ENCODE results near the gene C2orf78. TPM values are rescaled to one million over a fixed set of nuclear protein-coding genes. Genes with fewer than 3 reads are reported as not detected.

C2orf78 gene
- total RNA-seq, 2 experiments from 2014 or later: not detected

GRCh38 chr2:73818296-73818695 is 34.3 kb downstream of the C2orf78 start:
- no peaks in the 10 kb centered on the region for H3K9me3 Mint-ChIP-seq
- no peak overlapping the region for H3K27ac Mint-ChIP-seq
- DNase-seq: no peak
- CTCF ChIA-PET: no interaction called here
- H3K36me3 Mint-ChIP-seq (ENCODE audit: low read depth): no peaks in the 10 kb centered on the region
- peaks cover 2% of the 10 kb centered on the region for H3K27me3 Mint-ChIP-seq
- no peak overlapping the region for H3K4me3 Mint-ChIP-seq
- POLR2A ChIA-PET: no interaction called here
- H3K4me1 Mint-ChIP-seq: peaks cover 13% of the 10 kb centered on the region

- peaks cover 2% of the 10 kb centered on the region for H3K27me3 Mint-ChIP-seq
- POLR2A ChIA-PET: no interaction called here
- H3K36me3 Mint-ChIP-seq (ENCODE audit: low read depth): no peaks in the 10 kb centered on the region
- CTCF ChIA-PET: interaction anchor here (0.5 to 1.4 kb wide), 6 partner anchors 205 to 514 kb away, joined by 3 to 5 read pairs (median 3); no protein-coding TSS in a partner anchor
- peaks cover 7% of the 10 kb centered on the region for H3K4me1 Mint-ChIP-seq
- no peak overlapping the region for H3K27ac Mint-ChIP-seq
- no peak for DNase-seq
- no peak overlapping the region for H3K4me3 Mint-ChIP-seq
- H3K9me3 Mint-ChIP-seq: no peaks in the 10 kb centered on the region
Measured at GRCh38 chr2:73821227-73821626, 37.2 kb downstream of the C2orf78 start.

DNA sequence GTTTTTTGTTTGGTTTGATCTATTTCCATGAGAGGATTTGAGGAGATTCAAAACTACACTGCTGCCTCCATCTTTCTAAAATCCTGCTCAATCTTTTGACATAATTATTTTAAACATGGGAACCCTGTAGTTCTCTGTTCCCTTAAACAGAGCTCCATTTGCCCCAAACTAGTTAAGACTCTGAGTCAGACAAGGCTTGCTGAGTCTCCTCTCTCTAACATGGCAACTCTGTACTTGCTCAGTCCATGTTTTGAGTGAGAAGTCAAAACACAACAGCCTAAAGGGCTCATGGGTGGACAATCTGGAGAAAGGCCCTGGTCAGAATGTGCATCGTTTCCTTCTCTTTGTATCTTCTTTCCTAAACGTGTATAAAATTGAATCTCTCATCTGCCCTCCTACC is 37.7 kb downstream of the C2orf78 start:
- H3K36me3 Mint-ChIP-seq (ENCODE audit: low read depth): no peaks in the 10 kb centered on the region

GRCh38 chr2:73822276-73822675 is 38.3 kb downstream of the C2orf78 start:
- ChIA-PET CTCF (interaction anchor here (0.8 to 7.6 kb wide), 11 partner anchors 16 to 569 kb away, joined by 3 to 127 read pairs (median 4); partner anchors contain the start of genes BOLA3 and MOB1A), POLR2A (no interaction called here)
- Mint-ChIP-seq H3K4me3 (no peak overlapping the region), H3K9me3 (no peaks in the 10 kb centered on the region), H3K27ac (no peak overlapping the region), H3K27me3 (peaks cover 2% of the 10 kb centered on the region), H3K4me1 (peaks cover 8% of the 10 kb centered on the region), H3K36me3 (ENCODE audit: low read depth) (no peaks in the 10 kb centered on the region)
- no peak for DNase-seq

More for the DNA sequence above, 37.7 kb downstream of the C2orf78 start:
- peaks cover 7% of the 10 kb centered on the region for H3K4me1 Mint-ChIP-seq
- DNase-seq: no peak
- CTCF ChIA-PET: interaction anchor here (0.5 to 7.6 kb wide), 9 partner anchors 17 to 570 kb away, joined by 3 to 127 read pairs (median 3); partner anchors contain the start of genes BOLA3 and MOB1A
- H3K9me3 Mint-ChIP-seq: no peaks in the 10 kb centered on the region
- no peak overlapping the region for H3K27ac Mint-ChIP-seq
- no peak overlapping the region for H3K4me3 Mint-ChIP-seq
- H3K27me3 Mint-ChIP-seq: peaks cover 2% of the 10 kb centered on the region
- POLR2A ChIA-PET: no interaction called here

GRCh38 chr2:73822991-73823390 is 39.0 kb downstream of the C2orf78 start:
- CTCF ChIA-PET: interaction anchor here (1.0 to 7.6 kb wide), 14 partner anchors 10 to 512 kb away, joined by 3 to 127 read pairs (median 5); partner anchors contain the start of genes BOLA3 and MOB1A
- Mint-ChIP-seq H3K27ac (no peak overlapping the region), H3K36me3 (ENCODE audit: low read depth) (no peaks in the 10 kb centered on the region)

DNA sequence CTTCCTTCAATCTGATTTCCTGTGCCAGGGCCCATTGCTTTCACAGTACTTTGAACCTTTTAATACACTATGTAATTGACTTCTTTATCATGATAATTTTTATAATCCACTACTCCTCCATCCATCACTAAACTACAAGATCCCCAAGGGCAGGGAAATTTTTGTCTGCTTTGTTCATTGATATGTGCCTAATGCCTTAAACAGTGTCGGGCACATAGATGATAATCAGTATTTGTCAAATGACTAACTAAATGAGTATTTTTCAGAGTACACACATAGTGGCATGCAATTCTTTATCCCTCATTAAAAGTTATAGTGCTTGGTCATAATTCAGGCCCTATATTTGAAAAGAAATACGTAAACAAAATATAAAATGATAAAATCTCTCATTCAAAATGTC is 39.4 kb downstream of the C2orf78 start:
- ChIA-PET CTCF (interaction anchor here (1.0 to 7.6 kb wide), 31 partner anchors 8 to 708 kb away, joined by 3 to 127 read pairs (median 5); partner anchors contain the start of genes BOLA3, MOB1A and MTHFD2), POLR2A (interaction anchor here (1.1 kb wide), 1 partner anchor 324 kb away, joined by 3 read pairs; the partner anchor contains the start of gene BOLA3)
- no peak overlapping the region for H3K4me3 Mint-ChIP-seq
- peaks cover 17% of the 10 kb centered on the region for H3K4me1 Mint-ChIP-seq
- H3K36me3 Mint-ChIP-seq (ENCODE audit: low read depth): no peaks in the 10 kb centered on the region
- H3K27ac Mint-ChIP-seq: no peak overlapping the region
- H3K9me3 Mint-ChIP-seq: no peaks in the 10 kb centered on the region
- H3K27me3 Mint-ChIP-seq: peaks cover 2% of the 10 kb centered on the region
- no peak for DNase-seq

More at GRCh38 chr2:73822991-73823390, 39.0 kb downstream of the C2orf78 start:
- POLR2A ChIA-PET: no interaction called here
- Mint-ChIP-seq H3K4me1 (peaks cover 14% of the 10 kb centered on the region), H3K27me3 (peaks cover 2% of the 10 kb centered on the region), H3K4me3 (no peak overlapping the region), H3K9me3 (no peaks in the 10 kb centered on the region)
- no peak for DNase-seq

DNA sequence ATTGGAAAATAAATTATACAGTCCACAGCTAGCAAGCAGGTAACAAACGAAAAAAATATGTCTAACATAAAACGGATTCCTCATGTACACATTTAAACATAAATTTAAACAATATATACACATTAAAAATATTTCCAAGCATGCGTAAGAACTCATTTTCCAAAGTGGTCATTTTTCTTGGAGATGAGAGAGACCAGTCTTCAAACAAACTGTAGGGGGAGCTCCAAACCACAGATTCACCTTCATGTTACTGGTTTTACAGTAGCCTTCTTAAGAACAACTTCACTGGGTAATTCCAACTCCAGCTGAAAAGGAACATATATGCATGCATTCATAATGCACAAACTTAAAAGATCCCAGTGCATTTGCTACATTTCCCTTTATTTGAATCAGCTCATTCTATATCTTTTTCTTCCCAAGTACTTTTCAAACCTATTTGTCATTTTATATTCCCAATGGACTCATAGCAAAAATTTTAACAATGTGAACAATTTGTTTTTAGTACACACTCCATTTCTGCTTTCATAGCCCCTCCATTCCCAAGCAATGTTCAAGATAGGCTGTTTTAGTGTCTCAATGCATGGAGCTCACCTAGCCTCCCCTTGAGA is 40.0 kb downstream of the C2orf78 start:
- no peak for DNase-seq
- ChIA-PET CTCF (interaction anchor here (0.8 to 7.6 kb wide), 34 partner anchors 9 to 707 kb away, joined by 3 to 127 read pairs (median 5); partner anchors contain the start of genes BOLA3, MOB1A and MTHFD2), POLR2A (interaction anchor here (1.1 kb wide), 1 partner anchor 323 kb away, joined by 3 read pairs; the partner anchor contains the start of gene BOLA3)
- Mint-ChIP-seq H3K27me3 (peaks cover 2% of the 10 kb centered on the region), H3K27ac (no peak overlapping the region), H3K4me3 (no peak overlapping the region), H3K9me3 (no peaks in the 10 kb centered on the region), H3K36me3 (ENCODE audit: low read depth) (peaks cover 3% of the 10 kb centered on the region), H3K4me1 (peaks cover 20% of the 10 kb centered on the region)

GRCh38 chr2:73825408-73825807 is 41.4 kb downstream of the C2orf78 start:
- H3K27me3 Mint-ChIP-seq: peaks cover 2% of the 10 kb centered on the region

GRCh38 chr2:73827018-73827417 is 43.0 kb downstream of the C2orf78 start:
- no peak overlapping the region for H3K27ac Mint-ChIP-seq
- DNase-seq: no peak
- no peaks in the 10 kb centered on the region for H3K9me3 Mint-ChIP-seq
- H3K4me1 Mint-ChIP-seq: peaks cover 39% of the 10 kb centered on the region
- ChIA-PET POLR2A (interaction anchor here (0.6 to 1.1 kb wide), 5 partner anchors 161 to 372 kb away, joined by 3 to 9 read pairs (median 4); partner anchors contain the start of genes BOLA3 and MTHFD2), CTCF (interaction anchor here (0.6 to 7.6 kb wide), 27 partner anchors 12 to 705 kb away, joined by 3 to 127 read pairs (median 3); partner anchors contain the start of genes BOLA3, DUSP11 and MOB1A)
- H3K27me3 Mint-ChIP-seq: no peaks in the 10 kb centered on the region
- peaks cover 20% of the 10 kb centered on the region for H3K36me3 Mint-ChIP-seq (ENCODE audit: low read depth)
- H3K4me3 Mint-ChIP-seq: peak overlapping the region; percentile 62

More at GRCh38 chr2:73825408-73825807, 41.4 kb downstream of the C2orf78 start:
- H3K4me3 Mint-ChIP-seq: no peak overlapping the region
- H3K27ac Mint-ChIP-seq: no peak overlapping the region
- no peaks in the 10 kb centered on the region for H3K9me3 Mint-ChIP-seq
- H3K36me3 Mint-ChIP-seq (ENCODE audit: low read depth): peaks cover 10% of the 10 kb centered on the region
- no peak for DNase-seq
- peaks cover 31% of the 10 kb centered on the region for H3K4me1 Mint-ChIP-seq
- CTCF ChIA-PET: interaction anchor here (1.5 to 7.6 kb wide), 6 partner anchors 13 to 576 kb away, joined by 4 to 127 read pairs (median 8); partner anchors contain the start of gene BOLA3
- POLR2A ChIA-PET: no interaction called here

DNA sequence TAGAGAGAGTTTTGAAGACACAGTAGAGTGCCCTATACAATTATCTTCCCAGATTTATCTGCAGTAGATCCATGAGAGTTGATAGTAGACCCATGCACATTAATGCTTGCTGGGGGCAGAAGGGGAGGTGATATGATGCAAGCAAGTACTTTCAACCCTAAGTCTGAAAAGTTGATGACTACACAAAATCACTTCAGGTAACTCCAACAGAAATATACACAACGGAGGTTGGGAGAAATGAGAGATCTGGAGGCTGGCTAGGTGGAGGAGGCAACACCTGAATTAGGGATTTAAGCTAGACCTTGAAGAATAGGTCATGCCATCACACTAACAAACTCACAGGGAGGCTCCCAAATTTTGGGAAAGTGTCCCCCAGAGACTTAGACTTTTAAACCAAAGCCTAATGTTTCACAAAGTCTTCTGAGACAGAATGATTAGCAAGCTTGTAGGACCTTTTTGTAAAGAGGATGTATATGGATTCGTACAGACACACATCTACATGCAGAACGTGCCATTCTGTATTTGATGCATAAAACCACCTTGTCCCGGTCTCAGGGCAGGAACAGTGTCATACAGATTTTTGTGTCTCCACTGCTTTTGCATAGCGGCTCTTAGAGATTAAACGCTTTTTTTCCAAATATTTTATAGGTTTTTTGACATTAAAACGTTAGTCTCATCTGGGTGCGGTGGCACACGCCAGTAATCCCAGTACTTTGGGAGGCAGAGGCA is 43.8 kb downstream of the C2orf78 start:
- DNase-seq: no peak
- H3K27ac Mint-ChIP-seq: peak overlapping the region; percentile 2
- peaks cover 5% of the 10 kb centered on the region for H3K9me3 Mint-ChIP-seq
- ChIA-PET POLR2A (interaction anchor here (0.6 to 1.5 kb wide), 19 partner anchors 48 to 645 kb away, joined by 3 to 11 read pairs (median 4); partner anchors contain the start of genes BOLA3, DUSP11, MOB1A and MTHFD2), CTCF (interaction anchor here (0.6 to 7.6 kb wide), 35 partner anchors 11 to 704 kb away, joined by 3 to 127 read pairs (median 3); partner anchors contain the start of genes BOLA3, INO80B, MOB1A and TPRKB)
- H3K36me3 Mint-ChIP-seq (ENCODE audit: low read depth): peaks cover 28% of the 10 kb centered on the region
- no peaks in the 10 kb centered on the region for H3K27me3 Mint-ChIP-seq
- H3K4me1 Mint-ChIP-seq: peaks cover 43% of the 10 kb centered on the region
- peak overlapping the region; percentile 95 for H3K4me3 Mint-ChIP-seq

DNA sequence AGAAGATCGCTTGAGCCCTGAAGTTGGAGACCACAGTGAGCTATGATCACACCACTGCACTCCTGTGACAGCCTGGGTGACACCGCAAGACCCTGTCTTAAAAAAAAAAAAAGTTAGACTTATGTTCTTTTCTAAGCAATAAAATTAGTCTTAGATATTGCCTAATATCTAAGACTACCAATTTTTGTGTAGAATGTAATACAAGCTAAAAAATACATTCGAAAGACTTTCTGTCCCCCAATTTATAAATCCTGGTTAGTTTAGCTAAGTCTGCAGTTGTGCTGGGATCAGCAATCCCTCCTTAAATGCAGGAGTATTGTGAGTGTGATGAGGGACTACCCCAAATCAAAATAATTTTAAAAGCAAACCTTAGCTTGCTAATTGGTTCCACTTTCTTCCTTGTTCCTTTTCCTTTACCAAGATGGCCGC is 44.4 kb downstream of the C2orf78 start:
- Mint-ChIP-seq H3K4me1 (peaks cover 43% of the 10 kb centered on the region), H3K9me3 (peaks cover 6% of the 10 kb centered on the region), H3K27me3 (no peaks in the 10 kb centered on the region), H3K36me3 (ENCODE audit: low read depth) (peaks cover 31% of the 10 kb centered on the region), H3K27ac (peak overlapping the region; percentile 93), H3K4me3 (peak overlapping the region; percentile 95)
- no peak for DNase-seq
- ChIA-PET CTCF (interaction anchor here (0.6 to 7.6 kb wide), 23 partner anchors 47 to 1222 kb away, joined by 3 to 127 read pairs (median 4); partner anchors contain the start of genes BOLA3, INO80B, MOB1A and TPRKB), POLR2A (interaction anchor here (0.6 to 1.5 kb wide), 15 partner anchors 49 to 645 kb away, joined by 3 to 11 read pairs (median 4); partner anchors contain the start of genes BOLA3, DUSP11, MOB1A and MTHFD2)
